ENCODE measurements around the gene KIF11. TPM values are rescaled to one million over a fixed set of nuclear protein-coding genes. Genes with fewer than 3 reads are reported as not detected.
"Not testable (repeated sequence)": the region's sequence is repeated elsewhere in the genome, so short reads cannot be mapped to it uniquely, and the experiment has no call there.

Gene KIF11
- polyA plus RNA-seq, 10 donors, result 12.3 to 28.4 (median 17.7) TPM

DNA sequence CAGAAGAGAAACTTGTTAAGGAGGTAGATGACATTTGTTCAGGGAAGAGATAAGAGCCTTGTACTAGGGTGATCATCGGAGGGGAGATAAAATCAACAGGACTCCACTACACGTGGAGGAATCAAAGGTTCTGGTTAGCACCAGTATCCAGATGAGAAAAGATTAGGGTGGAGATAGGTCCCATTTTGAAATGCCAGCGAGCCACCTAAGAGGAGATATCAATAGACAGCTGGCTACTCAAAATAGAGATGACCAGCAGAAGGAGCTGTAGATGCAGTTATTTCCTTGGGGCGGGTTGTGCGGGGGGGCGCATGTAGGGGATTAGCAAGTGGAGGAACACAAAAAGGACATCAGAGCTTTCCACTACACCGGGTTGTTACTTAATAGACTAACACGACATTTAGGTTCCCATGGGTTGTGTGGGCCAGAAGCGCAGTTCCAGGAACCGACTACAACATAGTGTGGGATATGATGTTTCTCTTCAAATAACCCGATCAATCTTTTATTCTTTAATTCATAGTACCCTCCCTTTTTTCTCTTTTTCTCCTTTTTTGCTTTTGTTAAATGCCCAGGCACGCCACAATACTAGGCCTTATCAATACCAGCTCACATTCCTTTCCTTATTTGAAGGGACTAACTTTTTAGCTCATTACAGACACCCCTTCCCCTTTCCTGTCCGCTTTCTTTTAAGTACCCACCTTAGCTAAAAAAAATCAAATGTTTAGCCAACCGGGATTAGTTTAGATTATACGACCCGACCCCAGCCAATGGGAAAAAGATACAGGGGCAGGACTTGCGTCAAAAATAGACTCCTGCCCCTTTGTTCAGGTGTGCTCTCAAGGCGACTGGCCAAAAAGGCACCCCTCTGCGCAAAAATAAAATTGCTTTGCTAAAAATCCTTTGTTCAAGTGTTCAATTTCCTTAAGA is 2.0 kb upstream of the KIF11 start:
- peak; percentile 53 to 82 (median 53) for DNase-seq

DNA sequence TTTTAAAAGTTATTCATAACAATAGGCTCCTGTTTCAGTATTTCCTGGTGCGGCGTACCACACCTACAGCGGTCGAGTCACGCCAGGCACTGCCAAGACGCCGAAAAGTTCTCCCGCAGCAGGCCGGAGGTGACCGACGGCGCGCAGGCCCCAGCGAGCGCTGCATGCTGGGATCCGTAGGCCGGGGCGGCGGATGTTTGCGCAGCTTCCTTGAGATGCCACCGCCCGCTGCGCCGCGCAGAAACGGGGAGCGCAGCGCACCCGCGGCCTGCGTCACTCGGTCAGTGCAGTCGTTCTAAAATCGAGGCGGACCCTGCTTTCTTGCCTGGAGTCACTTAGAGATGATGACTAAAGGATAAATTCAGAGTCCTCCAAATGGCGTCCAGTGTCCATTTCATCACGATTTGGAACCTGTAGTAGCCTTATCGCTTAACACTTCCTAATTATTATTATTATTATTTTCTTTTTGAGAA is 1.3 kb upstream of the KIF11 start:
- DNase-seq, result peak; percentile 90 to 97 (median 94)

DNA sequence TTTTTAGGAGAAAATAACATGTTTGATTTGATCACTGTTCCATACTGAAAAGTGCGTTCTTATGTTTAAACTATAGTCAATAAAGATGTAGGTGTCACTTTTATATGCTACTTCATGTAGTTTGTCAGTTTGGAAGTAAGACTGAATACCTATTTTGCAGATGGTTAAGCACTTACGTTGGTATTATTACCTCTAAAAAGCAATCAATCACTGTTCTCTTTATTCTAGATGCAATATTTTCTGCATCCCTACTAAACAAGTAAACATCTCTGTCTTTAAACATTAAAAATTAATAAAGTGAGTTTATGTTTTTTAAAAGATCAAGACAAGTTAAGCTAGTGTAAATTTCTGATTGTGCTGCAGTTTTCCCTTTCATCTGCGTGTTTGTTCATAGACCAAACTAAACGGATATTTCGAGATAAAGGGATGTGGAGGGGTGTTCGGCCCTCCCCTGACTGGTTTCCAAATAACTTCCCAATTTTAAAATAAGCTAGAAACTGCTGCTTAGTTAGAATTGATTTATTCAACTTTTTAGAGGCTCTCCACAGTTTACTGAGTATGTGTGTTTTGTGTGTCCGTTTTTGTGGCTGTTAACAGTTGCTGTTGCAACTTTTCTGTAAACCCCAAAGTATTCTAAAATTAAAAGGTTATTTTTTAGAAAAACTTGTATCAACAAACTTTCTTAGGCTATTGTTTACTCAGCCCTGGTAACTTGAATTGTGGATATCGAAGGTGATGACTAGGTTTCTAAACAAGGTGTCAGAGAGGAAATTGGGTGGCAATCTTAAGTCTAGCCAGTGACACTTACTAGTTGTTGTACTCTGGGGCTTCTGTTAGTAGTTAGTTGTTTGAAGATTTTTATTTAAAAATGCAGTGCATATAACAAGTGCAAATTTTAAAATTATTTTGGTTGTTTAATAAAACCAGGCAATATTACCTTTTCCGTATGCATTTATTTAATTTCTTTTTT is 974 bp downstream of the KIF11 start:
- DNase-seq, result peak in 1 of 3 donors; percentile 15

DNA sequence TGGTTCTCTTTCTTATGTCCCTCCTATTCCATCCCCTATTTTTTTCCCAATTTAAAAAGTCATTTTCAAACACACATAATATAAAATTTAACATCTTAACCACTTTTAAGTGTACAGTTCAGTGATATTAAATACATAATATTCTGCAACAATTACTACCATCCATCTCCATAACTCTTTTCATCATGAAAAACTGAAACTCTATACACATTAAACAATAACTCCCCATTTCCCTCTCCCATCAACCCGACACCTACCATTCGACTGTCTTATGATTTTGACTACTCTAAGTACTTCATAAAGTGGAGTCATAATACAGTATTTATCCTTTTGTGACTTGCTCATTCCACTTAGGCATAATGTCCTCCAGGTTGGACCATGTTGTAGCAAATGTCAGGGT is 2.6 kb downstream of the KIF11 start:
- DNase-seq, result no peak

DNA sequence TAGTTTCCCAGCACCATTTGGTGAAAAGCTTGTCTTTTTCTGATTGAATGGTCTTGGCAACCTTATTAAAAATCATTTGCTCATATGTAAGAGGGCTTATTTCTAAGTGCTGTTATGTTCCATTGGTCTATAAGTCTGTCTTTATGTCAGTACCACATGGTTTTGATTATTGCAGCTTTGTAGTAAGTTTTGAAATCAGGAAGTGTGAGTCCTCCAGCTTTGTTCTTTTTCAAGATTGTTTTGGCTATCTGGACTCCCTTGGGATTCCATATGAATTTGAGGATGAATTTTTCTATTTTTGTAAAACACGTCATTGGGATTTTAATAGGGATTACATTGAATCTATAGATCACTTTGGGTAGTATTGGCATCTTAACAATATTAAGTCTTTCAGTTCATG is 5.4 kb downstream of the KIF11 start:
- DNase-seq, result no peak

DNA sequence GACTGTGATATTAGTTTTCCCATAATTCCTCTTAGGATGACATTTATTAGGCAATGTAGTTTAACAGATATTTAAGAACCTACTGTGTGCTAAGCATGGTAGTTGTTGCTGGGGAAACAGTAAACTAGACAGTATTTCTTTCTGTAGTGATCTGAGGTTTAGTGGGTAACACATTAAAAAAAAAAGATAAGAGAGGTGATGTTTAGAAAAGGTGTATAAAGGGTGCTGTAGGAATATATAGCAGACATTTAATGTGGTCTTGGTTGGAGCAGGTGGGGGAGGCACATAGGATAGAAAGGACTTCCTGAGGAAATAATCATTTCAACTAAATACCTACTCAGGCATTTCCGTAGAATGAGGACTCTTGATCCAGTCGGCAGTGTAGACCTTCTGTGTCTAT is 11.9 kb downstream of the KIF11 start:
- no peak for DNase-seq

DNA sequence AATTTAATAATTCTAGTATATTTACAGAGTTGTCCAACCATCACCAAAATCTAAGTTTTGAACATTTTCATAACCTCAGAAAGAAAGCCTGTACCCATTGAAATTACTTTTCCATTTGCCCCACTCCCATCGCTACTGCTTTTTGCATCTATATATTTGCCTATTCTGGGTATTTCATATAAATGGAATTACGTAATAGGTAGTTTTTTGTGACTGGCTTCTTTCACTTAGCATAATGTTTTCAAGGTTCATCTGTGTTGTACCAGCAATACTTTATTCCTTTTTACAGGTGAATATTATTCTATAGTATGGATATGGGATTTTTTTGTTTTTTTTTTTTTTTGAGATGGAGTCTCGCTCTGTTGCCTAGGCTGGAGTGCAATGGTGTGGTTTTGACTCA is 22.6 kb downstream of the KIF11 start:
- DNase-seq, result no peak

DNA sequence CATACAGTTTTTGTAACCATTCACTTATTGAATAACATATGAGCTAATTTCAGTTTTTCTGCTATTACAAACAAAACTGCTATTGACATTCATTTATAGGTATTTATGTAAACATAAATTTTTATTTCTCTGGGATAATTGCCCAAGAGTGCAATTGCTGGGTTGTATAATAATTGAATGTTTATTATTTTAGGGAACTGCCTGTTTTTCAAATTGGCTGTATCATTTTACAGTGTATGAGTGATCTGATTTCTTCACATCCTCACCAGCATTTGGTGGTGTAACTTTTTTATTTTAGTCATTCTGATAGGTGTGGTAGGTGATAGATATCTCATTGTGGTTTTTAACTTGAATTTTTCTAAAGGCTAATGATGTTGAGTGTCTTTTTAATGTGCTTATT is 26.4 kb downstream of the KIF11 start:
- no peak for DNase-seq

DNA sequence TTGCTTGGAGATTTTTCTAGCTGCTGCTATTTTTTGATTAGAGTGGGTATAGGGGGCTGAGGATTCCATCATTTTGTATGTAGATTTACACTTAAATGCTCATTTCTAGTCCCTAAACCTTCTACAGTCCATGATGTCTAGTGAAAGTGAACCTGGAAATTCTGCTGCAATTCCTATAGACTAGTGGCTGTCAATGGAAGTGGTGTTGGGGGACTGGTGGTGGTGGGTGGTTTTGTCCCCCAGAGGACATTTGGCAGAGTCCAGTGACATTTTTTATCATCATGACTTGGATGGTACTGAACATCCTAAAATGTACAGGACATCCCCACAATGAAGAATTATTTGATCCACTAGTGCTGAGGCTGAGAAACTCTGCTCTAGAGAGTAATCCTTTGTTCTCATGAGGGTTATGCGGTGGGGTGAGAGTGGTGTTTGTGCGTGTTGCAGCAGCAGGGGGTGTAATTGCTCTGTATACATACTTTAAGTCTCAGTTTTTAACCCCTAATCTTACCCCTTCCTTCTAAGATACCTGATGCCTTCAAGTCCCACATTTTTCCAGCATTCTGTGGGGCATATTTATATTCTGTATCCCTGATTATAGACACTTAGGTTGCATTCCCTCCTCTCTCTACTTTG is 35.0 kb downstream of the KIF11 start:
- no peak for DNase-seq

DNA sequence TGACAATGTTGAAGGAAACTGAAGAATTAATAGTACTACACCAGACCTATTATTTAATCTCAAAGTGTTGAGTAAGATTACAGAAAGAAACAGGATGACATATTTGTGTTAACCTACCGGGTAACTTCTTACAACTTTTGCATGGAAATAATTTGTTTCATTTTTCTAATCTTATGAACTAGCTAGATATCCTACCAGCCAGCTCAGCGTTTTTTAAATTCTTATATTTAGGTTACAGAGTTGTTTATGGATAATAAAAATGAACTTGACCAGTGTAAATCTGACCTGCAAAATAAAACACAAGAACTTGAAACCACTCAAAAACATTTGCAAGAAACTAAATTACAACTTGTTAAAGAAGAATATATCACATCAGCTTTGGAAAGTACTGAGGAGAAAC is 37.0 kb downstream of the KIF11 start:
- DNase-seq, result no peak

DNA sequence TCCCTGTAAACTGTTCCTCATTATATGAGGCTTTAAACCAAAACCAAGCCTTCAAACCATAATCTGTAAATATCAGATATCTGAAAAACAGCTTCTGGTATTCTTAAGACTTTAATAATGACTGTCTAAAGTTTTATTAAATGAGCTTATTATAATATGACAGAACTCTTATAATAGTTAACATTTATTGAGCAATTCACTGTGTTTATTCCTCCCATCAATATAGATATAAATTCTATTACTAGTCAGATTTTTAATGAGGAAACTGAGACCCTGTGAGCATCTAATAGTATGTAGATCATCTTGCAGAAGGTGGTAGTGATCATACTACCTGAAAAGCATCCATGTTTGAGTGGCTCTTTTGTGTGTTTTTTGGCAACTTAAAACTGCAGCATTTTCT is 45.1 kb downstream of the KIF11 start:
- no peak for DNase-seq

DNA sequence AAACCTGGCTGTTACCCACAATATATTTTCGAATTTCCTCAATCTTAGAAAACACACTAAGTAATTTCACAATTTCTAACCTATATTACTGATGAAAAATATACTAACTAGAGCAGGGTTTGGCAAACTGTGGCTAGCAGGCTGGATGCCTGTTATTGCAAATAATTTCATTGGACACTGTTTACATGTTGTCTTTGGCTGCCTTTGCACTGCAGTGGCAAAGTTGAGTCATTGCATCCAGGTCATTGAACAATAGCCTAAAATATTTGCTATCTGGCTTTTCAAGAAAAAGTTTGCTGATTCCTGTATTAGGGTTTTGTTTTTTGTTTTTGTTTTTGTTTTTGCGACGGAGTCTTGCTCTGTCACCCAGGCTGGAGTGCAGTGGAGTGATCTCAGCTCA is 47.2 kb downstream of the KIF11 start:
- no peak for DNase-seq

DNA sequence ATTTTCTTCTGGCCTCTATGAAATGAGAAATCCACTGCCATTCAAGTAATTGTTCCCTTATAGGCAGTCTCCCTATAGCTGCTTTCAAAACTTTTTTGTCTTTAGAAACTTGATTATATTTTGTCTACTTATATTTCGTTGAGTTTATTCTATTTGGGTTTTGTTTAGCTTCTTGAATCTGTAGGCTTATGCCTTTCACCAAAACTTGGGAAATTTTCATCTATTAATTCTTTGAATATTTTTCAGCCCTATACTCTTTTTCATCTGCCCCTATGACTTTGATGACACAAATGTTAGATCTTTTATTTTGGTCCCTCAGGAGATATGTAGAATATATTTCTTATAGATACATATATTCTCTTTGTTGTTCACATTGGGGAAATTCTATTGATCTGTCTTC is 48.6 kb downstream of the KIF11 start:
- no peak for DNase-seq

DNA sequence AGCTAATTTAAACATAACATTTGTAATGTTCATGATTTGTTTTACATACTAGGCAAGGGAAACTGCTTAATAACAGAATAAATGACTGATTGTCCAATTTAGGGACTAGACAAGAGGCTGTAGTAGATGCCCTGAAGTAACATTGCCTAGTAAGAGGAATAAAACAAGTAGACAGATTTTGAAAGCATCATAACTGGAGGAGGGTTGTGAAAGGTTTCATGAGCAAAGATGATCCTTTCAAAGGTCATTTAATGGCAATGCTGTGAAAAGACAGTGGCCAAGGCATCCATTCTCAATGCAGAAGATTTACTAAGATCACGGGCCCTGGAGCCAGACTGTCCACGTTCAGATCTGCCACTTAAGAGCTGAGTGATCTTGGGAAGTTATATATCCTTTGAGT is 52.0 kb downstream of the KIF11 start:
- no peak for DNase-seq

DNA sequence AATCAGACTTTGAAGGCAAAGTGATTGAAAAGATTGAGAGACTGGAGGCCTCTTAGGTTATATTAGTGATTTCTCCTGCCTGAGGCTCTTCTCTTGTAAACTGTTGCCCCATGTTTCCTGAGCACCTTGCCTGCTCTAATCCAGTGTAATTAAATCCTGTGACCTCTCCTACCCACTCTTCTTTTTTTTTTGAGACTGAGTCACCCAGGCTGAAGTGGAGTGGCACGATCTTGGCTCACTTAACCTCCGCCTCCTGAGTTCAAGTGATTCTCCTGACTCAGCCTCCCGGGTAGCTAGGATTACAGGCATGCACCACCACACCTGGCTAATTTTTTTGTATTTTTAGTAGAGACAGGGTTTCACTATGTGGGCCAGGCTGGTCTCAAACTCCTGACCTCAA is 57.9 kb downstream of the KIF11 start:
- DNase-seq, result not testable (repeated sequence)

DNA sequence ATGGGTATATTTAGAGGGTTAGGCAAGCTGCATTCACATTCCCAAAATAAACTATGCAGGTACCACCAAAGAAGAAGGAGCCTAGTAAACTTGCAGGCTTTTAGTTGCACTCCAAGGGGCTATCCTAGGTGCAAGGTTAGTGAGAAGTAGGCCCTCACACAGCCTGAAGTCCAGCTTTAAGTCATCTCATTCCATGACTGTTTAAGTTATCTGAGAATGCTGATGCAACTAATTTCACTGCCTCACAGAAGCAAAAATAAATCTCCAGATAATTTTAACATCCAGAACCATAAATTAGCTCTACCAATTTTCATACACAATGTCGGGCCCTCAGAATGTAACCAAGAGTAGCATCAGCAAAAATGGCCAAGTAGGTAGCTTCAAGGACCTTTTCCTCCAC is 62.5 kb downstream of the KIF11 start:
- DNase-seq, result no peak

DNA sequence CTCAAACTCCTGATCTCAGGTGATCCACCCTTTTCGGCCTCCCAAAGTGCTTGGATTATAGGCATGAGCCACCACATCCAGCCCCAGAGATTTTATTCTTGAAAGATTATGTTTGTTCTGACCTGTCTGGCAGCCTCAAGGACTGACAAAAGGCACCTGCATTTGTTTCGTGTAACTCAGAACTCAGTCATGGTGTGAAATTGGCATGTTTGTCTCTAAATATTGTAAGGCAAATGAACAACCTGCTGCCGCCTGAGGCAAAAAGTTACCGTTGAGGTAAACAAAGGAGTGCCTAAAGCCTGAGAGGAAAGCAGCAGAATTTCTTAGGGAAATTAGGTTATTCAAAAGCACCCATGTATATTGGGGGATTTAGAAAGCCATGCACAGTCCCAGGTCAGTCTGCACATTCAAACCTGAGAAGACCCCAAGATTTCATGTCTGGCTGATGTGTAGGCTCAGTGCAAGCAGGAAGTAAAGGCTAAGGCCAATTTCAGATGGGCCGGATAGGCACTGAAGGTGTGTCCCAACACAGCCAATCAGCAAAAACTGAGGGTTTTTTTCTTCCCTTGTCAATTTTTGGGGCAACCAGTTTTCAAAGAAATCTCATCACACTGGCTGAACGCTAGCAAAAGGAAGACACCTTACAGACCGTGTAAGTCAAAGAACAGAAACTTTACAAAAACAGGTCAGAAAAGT is 63.5 kb downstream of the KIF11 start:
- no peak for DNase-seq

DNA sequence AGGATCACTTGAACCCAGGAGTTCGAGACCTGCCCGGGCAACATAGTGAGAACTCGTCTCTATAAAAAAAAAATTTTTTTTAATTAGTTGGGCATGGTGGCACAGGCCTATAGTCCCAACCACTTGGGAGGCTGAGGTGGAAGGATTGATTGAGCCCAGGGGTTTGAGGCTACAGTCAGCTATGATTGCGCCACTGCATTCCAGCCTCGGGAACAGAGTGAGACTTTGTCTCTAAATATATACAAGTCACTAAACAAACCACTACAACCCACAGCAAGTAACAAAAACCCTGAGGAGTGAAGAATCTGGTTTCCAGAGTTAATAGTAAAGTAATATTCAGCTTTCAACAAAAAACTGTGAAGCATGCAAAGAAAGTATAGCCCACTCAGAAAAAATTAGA is 64.1 kb downstream of the KIF11 start:
- DNase-seq, result no peak

DNA sequence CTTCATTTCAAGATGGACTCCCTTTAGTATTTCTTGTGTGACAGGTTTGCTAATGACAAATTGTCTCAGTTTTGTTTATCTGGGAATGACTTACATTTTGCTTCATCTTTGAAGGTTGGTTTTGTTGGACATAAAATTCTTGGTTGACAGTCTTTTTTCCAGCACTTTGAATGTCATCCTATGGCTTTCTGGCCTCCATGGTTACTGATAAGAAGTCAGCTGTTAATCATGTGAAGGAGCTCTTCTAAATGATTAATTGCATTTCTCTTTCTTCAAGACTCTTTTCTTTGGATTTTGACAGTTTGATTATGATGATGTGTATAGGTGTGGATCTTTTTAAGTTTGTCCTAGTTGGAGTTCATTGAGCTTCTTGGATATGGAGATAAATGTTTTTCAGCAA is 69.9 kb downstream of the KIF11 start:
- no peak for DNase-seq

DNA sequence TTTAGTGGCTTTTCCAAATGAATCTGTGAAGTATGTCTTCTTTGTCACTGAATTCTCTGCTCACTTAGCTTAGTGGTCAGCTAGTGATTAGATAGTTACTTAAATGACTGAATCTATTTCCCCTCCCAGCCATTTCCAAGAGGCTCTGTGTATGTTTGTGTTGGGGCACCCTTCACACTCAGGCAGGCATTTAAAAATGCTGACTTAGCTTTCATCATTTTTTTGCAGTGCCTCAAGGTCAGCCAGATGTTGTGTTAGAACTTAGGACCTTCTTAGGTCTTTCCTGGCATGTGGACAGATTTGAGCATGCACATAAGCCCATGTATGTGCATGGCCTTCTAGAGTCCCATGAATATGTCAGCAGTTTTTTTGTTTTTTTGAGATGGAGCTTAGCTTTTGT is 71.4 kb downstream of the KIF11 start:
- DNase-seq, result no peak

DNA sequence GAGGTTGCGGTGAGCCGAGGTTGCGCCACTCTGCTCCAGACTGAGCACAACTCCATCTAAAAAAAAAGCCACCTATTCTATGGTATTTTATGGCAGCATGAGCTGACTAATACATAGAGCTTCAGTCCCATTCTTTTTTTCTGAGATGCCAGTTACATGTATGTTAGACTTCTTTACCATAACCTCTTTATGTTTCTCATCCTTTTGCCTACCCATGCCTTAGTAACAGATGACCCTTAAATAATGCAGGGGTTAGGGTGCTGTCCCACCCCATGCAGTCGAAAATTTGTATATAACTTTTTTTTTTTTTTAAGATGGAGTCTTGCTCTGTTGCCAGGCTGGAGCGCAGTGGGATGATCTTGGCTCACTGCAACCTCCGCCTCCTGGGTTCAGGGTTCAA is 74.1 kb downstream of the KIF11 start:
- no peak for DNase-seq

DNA sequence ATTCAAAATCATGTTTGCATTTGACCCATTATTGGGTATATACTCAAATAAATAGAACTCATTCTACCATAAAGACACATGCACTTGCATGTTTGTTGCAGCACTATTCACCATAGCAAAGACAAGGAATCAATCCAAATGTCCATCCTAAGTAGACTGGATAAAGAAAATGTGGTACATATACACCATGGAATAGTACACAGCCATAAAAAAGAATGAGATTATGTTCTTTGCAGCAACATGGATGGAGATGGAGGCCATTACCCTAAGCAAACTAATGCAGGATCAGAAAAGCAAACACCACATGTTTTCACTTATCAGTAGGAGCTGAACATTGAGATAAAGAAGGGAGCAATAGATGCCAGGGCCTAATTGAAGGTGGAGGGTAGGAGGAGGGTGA is 84.8 kb downstream of the KIF11 start:
- DNase-seq, result no peak

All from muscle of back (tissue), 11 donors.